GM18508 (cell line): Measurements from ENCODE around the gene APEX1.
A peak's percentile ranks its signal among the peaks of the same experiment; 100 is the strongest.

Source experiments
- ATAC-seq: cut with Tn5 transposase; IDR thresholded peaks from one replicate; pipeline ENCODE4 v1.9.1; 2021; ENCODE audit warnings: moderate number of reproducible peaks; ENCODE audit not compliant: insufficient read depth, unreplicated experiment

The APEX1 gene

DNA sequence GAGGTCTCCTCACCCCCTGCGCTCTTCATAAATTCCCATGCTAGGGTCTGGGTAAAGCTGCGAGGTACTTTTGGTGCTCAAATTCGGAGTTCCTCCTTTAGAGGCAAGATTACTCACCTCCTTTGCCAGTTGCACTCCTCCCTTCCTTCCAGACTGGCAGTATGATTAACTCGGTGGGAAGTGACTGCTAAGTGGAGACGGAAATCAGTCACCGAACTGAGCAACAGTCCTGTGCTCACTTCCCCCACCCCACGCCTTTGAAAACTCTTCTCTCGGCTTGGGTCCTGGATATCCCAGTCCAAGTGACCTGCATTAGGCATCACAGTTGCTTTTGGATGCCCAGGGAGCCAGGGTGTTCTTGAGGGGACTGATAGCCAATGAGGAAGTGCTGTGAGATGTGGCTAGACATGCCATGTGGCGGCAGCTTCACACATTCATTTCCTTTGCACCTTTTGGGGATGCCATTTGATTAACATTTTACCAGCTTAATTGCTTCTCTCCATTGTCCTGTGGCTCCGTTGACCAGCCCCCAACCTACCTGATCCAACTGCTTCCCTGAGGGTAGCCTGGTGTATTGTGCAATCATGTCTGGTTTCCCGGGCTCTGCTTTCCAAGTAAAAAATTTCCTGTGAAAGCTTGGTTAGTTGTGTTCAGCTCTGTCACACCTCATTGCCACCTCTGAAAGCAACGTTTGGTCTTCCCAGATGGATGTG is 15.0 kb downstream of the APEX1 start:
- ATAC-seq, result peak; percentile 25

DNA sequence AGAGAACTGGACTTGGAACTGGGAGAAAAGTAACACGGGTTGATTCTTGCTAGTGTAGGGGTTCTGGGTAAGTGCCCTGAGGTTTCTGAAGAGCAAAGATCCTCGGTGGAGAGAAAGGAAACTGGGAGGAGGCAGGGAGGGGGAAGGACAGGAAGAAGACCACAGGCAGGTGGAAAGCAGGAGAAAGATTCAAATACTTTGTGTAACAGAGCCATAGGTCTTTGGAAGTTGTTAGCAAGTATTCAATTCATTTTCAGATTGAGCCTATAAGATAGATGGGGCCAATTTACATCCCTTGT is 15.5 kb downstream of the APEX1 start:
- no peak for ATAC-seq

DNA sequence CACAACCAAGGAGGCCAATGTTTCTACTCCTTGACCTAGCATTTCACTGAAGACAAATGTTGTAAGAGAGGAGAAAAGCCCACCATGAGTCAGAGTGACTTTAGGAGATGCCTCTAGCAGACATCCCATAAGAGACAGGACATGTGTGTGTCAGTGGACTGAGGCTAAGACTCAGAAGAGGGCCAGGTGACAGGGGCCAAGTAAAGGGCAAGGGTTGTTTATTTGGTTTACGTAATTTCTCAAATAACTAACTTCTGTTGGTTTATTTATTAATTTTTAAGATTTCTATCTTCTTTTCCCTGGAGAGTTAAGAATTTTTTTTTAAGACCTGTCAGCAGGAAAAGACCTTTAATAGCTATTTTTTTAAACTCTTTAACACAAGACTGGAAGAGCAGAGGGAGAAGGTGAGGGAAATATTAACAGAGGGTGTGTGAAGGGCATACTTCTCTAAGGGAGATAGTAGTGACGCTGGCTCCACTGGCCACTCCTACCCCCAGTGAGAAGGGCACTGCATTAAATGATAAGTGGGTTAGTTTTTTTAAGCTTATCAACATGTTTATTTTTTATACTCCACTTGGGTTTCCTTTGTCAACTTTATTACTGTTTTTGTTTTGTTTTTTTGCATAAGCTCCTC is 17.6 kb downstream of the APEX1 start:
- ATAC-seq, result no peak

DNA sequence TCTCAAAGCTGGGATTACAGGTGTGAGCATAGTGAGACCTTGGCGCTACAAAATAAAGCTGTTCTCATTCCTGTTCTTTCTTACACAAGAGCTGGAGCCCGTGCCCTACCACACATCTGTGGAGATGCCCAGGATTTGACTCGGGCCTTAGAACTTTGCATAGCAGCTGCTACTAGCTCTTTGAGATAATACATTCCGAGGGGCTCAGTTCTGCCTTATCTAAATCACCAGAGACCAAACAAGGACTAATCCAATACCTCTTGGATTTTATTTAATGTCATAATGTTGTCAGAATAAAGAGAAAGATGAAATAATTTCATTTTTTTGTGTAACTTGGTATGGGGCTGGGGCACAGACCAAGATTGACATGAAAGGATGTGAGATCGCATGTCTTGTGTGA is 21.8 kb downstream of the APEX1 start:
- no peak for ATAC-seq

DNA sequence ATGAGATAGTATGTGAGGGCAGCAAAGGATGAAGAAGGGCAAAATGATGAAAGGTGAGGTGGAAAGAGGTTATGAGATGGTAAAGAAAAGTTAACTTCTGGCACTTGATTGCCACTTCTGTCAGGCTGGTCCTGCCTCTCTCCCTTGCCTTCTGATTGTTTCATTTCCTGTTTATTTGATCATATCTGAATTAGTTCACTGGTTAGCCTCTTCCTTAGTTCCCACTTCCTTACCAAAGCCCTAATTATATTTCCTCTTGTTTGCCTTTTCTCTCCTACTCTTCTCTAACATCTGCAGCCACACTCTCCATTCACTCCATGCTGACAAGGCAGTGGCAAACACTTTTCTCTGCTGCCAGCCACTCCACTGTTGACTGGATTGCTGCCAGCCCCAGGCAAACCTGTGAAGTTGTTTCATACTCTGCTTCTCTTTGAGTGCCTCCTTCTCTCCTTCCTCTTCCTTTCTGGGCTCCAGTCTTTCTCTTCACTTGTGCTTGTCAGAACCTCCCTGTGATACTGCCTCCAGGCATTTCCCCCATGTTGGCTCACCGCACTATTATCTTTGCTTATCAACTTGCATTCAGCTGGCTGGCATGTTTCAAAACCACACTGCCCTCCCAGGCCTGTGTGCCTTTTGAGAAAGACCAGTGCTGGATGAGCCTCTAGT is 22.3 kb downstream of the APEX1 start:
- no peak for ATAC-seq

DNA sequence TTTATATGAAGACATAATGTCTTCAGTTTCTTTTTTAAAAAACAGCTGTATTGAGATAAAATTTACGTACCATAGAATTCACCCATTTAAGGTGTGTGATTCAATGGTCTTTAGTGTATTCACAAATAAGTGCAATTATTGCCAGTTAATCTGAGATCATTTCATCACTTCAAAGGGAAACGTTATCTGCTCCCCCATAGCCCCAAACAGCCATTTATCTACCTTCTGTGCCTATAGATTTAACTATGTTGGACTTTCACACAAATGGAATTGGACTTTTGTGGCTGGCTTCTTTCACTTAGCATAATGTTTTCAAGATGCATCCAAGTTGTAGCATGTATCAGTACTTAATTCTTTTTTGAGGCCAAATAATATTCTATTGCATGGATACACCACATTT is 23.9 kb downstream of the APEX1 start:
- no peak for ATAC-seq

DNA sequence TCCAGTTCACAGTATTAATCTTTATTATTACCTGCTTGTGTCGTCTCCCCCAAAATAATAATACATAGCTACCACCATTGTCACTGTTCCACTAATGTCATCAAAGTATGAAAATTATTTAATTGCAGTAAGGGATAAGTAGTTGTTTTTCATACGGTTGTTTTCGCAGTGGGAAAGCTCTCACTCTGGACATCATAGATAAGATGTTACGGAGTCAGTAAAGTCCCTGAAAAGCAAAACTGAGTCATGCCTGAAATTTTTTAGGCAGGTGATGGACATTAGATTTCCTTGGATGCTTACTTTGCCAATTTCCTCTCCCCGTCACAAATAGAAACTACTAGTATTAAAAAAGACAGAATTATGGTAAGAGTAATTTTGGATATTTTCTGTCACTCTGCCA is 27.4 kb downstream of the APEX1 start:
- no peak for ATAC-seq

DNA sequence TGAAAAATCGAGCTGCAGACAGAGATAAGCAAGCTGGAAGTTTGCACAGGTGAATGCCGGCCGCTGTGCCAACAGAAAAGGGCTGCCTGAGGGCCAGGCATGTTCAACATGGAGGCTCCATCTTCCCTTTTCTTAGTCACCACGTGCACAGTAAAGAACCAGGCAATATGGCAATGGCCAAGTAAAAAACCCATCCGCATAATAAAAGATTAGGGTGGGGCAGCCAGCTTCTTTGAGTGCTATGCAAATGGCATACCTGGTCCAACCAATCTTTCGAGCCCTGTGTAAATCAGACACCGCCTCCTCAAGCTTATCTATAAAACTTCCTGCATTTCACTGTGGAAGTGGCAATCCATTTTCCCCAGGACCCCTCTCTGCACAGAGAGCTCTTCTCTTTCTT is 30.9 kb downstream of the APEX1 start:
- no peak for ATAC-seq

DNA sequence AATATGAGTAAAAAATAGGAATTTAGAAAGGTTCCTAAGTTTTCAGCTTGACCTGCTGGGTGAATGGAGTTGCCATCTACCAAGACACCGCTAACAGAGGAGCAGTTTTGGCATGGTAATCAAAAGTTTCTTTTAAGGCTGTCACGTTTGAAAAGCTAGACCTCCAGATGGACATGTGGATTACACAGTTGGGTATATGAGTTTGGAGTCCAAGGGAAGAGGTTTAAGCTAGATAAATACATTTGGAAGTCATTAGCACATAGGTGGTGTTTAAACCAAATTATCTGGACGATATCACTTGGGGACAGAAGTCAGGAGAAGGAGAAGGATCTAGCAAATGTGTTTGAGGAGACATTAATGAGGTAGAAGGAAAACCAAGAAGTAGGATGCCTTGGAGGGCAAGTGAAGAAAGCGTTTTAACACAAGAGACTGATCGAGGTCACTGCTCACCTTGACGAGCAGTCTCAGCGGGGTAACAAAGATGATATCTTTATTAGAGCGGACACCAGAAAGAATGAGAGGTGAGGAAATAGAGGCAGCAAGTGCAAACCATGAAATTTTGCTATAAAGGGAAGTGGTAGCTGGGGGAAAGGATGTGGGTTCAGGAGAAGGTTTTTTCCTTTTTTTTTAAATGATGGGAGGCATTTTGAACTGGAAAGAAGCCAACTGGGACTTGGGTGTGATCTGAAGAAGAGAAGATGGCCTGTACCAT is 31.8 kb downstream of the APEX1 start:
- ATAC-seq, result no peak

DNA sequence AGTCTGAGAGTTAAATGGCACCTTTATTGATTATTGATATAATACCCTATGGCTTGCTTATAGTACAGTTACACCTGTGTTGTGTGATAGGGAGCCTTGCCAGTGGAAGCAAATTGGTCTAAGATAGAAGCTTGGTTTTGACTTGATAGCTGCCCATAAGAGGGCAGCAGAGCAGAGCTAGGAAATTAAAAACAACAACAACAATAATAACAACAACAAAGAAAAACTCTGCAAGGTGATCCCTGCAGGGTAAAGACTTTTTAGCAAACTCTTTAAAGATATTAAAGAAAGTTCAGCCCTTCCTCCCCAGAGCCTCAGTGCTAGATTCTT is 32.3 kb downstream of the APEX1 start:
- no peak for ATAC-seq

DNA sequence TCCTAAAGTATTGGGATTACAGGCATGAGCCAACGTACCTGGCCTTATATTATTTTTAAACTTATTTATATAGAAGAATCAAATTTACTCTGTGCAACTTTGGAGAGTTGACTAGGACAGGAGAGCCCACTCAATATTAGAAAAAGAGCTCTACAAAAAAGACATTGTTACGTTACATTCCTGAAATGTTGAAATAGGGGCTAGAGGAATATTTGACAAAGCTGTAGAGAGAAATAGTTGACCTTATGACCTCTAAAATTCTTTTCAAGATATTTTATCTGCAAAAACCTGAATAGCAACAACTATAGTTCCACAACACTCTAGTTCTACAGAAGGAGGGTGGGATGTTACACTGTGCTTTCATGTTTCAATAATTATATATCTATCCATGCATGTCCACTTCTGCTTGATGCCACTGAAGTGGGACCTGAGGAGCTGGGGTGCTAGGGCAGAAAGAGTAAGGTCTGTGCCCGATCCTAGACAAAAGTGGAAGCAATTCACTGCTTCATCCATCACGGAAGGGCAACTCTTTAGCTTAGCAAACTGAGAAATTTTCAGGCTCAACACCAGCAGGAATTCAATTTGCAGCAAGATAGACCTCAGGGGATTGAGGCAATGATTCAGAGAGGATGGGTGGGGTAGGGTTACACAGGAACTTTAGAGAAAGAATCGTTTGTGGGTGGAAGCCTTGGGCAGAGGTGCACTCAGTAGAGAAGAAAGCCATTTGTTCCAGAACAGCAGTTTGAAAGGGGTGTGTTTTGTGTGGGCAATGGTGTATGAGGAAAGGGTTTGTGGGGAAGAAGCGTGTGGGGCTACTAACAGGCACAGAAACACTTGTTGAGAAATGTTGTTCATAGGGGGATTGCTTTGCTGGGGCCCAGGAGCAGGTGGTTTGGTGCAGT is 34.3 kb downstream of the APEX1 start:
- ATAC-seq, result no peak

DNA sequence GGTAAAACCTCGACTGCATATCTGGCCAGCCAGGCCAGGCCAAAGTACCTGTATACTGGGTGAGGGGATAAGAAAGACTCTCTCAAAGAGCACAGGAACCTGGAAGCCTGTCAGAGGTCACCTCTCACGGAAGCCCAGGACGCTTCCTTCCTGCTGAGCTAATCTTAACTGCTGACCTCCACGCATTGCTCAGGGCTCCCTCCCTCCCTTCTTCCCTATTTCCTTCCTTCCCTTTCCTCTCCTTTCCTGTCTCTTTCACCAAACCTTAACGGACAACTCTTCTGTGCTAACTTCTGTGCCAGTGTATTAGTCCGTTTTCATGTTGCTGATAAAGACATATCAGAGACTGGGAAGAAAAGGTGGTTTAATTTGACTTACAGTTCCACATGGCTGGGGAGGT is 35.5 kb downstream of the APEX1 start:
- ATAC-seq, result no peak

DNA sequence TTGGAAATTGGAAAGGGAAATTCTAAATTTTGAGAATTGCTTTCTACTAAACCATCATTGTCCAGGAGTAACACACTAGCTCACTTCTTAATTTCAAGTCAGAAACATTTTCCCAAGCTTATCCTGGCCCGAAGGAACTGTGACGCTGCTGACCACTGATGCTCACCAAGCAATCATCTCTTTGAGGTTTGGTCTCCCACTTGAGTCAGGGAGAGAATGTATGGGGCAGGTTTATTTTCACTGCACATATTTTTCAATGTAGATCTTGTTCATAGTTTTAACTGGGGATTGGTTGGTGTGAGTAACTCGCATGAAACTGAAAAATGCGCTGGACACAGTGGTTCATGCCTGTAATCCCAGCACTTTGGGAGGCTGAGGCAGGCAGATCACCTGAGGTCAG is 37.5 kb downstream of the APEX1 start:
- no peak for ATAC-seq

DNA sequence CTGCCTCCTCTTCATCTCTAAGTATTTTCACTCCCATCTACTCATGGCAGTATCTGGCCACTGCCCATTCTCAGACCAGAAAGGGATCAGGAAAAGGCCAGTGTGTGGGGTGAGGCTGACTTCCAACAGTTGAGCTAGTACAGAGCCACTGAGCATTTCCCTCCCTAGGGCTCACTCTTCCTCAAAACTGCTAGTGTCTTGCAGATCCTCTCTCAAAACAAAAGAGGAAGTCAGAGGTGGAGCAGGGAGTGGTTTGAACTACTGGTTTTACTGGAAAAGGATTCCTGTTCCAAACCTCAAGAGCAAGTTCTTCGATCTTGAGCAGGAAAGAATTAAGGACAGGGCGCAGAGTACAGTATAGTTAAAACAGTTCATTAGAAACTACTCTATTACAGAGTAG is 38.6 kb downstream of the APEX1 start:
- ATAC-seq, result no peak

DNA sequence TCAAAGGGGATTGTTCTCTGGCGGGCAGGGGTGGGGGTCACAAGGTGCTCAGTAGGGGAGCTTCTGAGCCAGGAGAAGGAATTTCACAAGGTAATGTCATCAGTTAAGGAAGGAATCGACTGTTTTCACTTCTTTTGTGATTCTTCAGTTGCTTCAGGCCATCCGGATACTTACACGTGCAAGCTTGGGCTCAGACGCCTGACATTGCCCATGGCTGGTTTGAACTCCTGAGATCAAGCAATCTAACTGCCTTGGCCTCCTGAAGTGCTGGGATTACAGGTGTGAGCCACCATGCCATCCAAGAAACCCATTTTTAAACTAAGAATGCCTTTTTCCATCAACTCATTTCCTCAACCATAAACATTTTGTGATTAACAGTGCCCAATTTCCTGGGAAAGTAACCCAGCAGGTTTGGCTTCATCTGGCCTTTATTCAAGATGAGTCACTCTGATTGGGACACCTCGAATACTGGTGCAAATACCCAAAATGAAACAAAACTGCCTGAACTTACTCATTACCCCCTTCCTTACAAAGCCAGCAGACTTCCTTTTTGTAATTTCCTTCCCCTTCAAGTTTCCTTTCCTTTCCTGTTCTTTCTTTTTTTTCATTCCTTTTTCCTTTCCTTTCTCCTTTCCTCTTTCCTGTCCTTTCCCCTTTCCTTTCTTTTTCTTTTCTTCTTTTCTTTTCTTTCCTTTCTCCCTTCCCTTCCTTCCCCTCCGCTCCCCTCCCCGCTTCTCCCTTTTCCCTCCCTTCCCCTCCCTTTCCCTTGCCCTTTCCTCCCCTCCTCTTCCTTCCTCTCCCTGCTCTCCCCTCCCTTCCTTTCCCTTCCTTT is 40.1 kb downstream of the APEX1 start:
- ATAC-seq, result no peak

DNA sequence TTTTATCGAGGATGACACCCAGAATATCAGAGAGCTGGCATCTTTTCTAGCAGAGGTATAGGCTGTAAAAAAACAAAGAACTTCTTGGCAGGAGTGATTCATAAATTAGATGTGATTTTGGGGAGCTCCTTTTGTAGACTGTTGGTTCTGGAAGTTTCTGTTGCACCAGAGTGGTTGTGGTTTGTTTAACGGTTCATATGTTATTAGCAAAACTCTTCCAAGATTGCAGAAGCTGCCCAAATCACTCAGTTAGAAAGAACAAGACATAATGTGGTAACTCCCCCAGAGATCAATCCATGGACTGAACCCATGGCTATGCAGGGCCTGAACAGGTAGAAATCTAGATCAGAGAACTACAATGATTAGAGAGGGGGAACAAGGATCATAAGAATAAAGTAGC is 43.6 kb downstream of the APEX1 start:
- no peak for ATAC-seq

DNA sequence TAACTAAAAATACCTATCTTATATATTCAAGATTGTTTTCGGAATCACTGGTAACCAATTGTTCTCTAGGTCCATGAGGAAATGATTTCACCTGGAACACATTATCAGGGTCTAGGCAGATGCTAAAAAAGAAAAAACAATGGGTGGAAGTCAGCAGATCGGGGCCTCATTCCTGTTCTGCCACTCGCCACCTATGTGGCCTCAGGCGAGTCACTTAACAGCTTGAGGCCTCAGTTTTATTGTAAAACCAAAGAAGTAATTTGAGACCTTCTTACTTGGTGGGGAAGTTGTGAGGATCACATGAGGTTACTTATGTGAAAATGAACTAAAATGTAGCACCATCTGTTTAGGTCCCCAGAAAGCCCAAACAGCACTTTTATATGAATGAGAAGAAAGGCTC is 44.1 kb downstream of the APEX1 start:
- no peak for ATAC-seq

DNA sequence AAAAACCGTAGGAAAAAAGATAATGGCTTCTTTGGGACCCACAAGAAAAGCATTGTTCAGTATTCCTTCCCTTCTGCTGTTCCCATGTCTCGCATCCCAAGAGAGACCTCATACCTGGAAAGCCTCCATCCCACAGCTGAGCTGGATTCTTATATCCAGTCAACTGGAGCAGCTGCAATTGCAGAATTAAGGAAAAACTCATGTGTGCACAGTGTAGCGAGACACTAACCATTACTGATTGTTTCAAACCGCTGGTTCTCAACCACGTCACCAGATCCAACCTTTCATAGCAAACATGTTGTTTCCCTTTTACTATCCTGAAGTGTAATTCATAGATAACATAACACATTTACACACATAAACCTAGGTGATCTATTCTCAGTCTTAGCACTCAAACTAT is 44.9 kb downstream of the APEX1 start:
- ATAC-seq, result no peak

DNA sequence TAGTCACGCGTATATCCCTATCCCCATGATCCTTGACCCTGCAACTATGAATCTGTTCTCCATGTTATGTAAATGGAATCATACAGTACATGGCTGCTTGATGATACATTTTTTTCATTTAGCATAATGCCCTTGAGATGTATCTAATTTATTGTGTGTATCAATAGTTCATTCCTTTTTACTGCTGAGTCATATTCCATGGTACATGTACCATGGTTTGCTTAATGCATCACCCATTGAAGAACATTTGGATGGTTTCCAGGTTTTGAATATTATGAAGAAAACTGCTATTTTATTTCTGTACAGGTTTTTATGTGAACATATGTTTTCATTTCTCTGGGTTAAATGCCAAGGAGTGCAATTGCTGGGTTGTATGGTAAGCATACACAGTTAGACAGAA is 46.3 kb downstream of the APEX1 start:
- no peak for ATAC-seq

DNA sequence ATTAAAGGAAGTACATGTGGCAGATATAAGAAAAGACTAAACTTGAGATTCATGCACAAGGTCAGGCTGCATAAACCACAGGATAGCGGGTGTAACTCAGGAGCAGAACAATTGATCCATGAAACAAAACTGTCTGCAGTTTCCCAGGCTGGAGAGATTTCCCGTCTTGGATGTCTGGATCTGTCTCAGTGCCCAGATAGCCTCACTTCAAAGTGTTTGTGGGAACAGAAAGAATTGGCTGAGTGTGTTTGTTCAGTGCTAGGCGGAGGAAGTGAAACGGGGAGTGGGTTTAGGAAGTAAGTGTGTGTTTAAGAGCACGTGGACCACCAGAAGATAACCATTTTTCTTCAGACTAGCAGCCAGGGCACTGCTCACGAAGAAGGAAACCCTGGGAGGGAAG is 48.9 kb downstream of the APEX1 start:
- no peak for ATAC-seq
